Stimulated activated CD4-positive, alpha-beta T cell treated with anti-CD3 and anti-CD28 coated beads, Interleukin-2, amount 100 ng/mL, for 48 hours (primary cell): ENCODE results near the gene TFAP2A.

Source experiments
- DNase-seq, 2 donors: peaks; one replicate each; pipeline ENCODE4 v3.0.0-alpha.2; 2020

The TFAP2A gene

DNA sequence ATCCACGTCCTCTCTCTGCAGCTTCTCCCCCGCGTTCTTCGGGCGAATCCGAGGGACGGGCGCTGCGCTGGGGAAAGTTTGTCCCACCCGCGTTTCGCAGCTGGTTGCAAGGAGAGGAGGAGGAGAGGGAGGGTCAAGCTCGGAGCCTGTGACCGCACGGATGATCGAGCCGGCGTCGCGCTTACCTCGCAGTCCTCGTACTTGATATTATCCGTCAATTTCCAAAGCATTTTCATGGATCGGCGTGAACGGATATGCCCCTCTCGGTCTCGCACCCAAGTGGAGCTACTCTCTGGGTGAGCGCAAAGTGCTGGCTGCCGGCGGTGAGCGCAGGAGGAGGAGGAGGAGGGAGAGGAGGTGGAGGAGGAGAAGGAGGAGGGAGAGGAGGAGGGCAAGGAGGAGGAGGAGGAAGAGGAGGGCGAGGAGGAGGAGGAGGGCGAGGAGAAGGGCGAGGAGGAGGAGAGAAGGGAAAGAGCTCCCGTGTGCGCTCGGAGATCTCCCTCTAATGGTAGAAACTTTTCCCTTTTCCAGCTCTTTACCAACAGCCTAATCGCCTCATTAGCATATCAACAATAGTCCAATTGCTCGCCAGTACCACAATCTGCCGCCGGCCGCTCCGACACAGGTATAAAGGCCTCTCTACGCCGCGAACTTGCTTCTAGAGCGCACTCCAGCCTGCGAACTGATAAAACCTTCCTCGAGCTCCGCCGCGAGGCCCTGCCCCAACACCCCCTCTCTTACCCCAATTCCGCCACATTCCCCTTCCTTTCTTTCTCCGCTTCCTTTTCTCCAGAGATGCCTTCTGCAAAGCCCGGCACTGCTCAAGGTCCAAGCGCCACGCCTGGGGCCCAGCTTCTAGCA is at the start of gene TFAP2A:
TFAP2A (minus strand) TSS at position 319 of the 861 bp plus-strand sequence; CDS start at position 236, 83 bp downstream.
- no peak for DNase-seq

DNA sequence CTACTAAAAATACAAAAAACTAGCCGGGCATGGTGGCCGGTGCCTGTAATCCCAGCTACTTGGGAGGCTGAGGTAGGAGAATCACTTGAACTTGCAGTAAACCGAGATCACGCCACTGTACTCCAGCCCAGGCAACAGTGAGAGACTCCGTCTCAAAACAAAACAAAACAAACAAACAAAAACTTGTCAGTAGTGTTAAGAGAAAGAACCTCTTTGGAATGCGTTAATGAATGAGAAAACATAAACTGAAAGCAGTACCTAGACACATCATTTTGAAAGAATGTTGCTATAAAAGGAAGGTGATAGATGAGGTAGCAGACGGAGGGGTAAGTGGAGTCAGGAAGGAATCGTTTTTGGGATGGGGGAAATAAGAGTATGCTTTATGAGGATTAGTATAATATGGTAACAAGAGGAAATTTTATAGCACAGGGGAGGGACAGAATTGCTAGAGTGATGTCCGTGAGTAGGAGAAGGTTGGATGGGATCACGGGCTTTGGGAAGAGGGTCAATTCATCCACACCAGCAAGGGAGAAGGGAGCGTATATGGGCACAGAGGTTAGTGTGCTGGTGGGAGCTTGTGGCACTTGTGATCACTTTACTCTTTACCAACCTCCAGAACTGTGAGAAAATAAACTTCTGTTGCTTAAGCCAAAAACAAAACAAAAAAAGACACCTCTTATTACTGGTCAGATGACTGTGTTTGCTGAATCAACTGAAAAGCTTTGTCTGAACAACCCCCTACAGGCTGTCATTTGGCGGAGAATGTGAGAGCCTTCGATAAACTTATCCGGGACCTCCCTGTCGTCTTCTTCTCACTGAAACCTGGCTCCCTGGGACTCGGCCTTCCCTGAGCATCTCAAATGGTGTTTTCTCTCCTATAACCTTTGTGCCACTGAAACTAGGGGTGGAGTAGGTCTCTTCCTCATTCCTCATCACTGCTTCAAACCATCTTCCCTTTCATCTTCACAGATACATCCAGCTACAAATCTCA is 48.9 kb upstream of the TFAP2A start:
- DNase-seq = no peak

DNA sequence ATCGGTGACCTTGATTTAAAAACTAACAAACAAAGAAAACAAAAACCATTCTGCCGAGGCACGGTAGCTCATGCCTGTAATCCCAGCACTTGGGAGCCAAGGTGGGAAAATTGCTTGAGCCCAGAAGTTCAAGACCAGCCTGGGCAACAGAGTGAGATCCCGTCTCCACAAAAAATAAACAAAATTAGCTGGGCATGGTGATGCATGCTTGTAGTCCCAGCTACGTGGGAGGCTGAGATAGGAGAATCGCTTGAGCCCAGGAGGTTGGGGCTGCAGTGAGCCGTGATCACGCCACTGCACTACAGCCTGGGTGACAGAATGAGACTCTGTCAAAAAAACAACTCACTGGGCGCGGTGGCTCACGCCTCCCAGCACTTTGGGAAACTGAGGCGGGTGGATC is 48.2 kb upstream of the TFAP2A start:
- no peak for DNase-seq

DNA sequence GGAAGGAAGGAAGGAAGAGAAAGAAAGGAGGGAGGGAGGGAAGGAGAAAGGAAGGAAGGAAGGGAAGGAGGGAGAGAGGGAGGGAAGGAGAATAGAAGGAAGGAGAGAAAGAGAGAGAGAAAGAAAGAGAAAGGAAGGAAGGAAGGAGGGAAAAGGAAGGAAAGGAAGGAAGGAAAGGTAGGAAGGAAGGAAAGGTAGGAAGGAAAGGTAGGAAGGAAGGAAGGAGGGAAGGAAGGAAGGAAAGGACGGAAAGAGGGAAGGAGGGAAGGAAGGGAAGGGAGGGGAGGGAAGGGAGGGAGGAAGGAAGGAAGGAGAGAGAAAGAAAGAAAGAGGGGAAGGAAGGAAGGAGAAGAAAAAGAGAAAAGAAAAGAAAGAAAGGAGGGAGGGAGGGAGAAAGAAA is 47.0 kb upstream of the TFAP2A start:
- DNase-seq = no peak

DNA sequence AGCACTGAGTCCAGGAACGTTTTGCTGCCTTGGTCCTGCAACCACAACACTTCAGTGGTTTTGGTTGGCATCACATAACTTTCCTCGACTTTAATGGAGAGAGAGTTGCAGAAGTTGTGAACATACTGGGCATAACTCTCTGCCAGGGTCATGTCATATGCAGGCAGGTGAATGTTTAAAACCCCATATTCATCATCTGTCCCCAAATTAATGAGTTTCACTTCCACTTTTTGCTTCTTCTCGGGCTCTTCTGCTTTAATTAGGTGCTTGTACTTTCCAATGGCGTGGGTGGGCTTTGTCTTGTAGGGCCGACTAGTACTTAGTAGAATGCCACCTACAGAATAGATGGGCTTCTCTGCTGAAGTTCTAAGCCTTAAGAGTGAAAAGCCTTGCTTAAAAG is 45.2 kb upstream of the TFAP2A start:
- no peak for DNase-seq

DNA sequence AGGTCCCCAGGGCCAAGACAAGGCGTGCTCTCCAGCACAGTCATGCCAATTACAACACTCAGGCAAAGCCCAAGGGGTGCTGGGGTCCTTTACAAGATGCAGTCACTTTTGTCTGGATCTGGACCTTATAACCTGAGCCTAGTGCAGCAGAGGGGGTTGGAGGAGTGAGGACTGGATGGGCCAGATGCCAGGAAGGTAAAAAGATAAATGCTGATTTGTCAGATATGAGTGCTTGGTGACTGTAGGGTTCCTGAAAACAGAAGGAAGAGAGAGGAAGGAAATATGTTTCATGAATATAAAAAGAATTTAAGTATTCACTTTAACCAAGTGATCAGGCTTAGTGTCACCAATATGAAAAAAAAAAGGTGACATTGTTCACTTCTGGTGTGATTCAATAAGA is 43.4 kb upstream of the TFAP2A start:
- DNase-seq = no peak

DNA sequence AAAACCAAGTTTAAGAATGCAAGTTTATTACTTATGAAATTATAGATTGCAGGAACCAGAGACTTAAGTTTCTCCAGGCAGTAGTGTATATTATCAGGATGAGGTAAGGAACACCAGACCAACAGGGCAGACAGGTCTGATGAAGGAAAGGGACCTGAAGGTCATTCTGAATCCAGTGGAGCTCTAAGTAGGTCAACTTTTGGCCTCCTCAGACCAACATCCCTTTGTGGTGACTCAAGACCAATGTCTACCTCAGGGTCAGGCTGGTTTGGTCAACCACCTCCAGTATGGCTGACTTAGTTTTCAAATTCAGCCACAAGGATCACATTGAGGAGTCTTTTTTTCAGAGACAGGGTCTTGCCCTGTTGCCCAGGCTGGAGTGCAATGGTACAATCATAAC is 38.7 kb upstream of the TFAP2A start:
- DNase-seq = no peak

DNA sequence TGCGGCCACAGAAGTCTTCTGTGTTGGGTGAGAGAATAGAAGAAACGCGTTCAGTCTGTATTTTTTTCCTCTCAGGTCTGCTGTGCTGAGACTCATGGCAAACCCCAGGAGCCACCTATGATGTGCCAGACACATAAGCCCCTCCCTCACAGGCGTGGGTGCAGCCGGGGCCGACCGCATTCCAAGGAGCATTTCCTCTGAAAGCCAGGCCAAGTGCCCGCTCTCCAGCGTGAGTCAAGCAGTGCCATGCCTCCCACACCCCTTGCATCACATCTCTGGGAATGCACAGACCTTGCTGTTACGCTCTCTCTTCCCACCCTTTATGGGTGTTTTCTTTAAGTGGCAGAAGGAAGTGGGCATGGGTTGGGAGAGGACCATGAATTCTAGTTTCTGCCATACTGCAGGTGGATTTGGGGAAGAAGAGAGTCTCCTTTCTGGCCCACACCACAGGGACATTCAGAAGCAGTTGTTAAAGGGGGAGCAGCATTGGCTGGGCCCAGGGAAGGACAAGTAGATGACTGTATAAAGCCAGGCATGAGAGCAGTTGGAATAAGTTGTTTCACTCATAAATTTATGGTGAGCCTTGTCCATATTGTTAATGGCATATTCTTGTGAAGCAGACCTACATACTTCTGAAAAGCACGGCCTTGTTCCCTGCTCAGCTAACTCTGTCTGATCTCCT is 37.1 kb upstream of the TFAP2A start:
- no peak for DNase-seq

DNA sequence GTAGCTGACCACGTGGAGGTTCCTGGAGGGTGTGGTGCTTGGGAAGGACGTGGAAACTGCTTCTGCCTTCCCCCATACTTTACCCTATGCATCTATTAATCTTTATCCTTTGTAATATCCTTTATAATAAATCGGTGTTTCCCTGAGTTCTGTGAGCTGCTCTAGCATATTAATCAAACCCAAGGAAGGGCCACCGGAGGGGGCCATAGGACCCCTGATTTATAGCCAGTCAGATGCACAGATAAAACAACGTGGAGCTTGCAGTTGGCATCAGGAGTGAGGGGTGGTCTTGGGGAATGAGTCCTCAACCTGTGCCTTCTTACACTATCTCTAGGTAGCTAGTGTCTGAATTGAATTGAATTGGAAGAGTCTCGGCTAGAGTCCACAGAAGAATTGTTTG is 36.5 kb upstream of the TFAP2A start:
- DNase-seq = no peak

DNA sequence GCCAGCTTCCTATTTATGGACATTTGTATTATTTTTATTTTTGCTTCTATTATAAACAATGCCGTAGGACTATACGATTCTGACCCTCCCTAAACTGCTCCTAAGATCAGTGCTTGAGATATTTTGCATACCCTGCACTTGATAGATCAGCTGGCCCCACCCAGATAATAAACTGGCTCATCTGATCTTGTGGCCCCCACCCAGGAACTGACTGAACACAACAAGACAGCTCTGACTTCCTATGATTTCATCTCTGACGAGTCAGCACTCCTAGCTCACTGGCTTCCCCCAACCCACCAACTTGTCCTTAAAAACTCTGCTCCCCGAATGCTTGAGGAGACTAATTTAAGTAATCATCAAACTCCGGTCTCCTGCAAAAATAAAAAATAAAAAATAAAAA is 34.9 kb upstream of the TFAP2A start:
- DNase-seq = no peak

DNA sequence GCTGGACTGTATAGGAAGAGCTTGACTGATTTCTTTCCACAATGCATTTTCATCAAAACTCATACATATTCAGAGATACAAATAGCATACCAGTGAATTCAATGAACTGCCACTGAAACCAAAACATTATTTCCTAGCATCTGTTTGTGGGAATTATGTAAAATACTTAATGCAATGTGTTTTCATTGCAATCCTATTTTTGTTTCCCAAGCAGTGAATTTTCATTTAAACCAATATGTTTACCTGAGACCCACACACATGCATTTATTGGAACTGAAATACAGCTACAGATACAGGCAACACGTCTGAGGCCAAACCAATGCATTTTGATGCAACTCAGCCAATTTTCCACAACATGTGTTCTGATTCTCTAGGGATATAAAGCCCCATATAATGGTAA is 33.2 kb upstream of the TFAP2A start:
- DNase-seq = no peak

DNA sequence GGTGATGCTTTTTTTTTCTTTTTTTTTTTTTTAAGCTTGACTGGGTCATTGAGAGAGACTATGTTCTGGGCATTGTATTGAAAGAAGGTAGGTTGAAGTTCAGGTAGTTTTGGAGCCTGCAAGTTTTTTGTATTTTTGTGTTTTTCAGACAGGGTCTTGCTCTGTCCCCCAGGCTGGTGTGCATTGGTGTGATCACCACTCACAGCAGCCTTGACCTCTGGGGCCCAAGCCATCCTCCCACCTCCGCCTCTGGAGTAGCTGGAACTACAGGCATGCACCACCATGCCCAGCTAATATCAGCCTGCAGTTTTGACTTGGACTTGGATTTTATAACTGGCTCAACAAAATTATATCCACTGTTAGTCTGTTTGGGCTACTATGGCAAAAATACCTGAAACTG is 31.7 kb upstream of the TFAP2A start:
- DNase-seq = no peak

DNA sequence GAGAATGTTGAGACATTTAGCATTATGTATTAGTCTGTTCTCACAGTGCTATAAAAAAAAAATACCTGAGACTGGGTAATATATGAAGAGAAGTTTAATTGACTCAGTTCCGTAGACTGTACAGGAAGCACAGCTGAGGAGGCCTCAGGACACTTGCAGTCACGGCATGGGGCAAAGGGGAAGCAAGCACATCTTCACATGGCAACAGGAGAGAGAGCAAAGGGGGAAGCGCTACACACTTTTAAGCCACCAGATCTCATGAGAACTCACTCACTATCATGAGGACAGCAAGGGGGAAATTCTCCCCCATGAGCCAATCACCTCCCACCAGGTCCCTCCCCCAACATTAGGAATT is 26.8 kb upstream of the TFAP2A start:
- DNase-seq = no peak

DNA sequence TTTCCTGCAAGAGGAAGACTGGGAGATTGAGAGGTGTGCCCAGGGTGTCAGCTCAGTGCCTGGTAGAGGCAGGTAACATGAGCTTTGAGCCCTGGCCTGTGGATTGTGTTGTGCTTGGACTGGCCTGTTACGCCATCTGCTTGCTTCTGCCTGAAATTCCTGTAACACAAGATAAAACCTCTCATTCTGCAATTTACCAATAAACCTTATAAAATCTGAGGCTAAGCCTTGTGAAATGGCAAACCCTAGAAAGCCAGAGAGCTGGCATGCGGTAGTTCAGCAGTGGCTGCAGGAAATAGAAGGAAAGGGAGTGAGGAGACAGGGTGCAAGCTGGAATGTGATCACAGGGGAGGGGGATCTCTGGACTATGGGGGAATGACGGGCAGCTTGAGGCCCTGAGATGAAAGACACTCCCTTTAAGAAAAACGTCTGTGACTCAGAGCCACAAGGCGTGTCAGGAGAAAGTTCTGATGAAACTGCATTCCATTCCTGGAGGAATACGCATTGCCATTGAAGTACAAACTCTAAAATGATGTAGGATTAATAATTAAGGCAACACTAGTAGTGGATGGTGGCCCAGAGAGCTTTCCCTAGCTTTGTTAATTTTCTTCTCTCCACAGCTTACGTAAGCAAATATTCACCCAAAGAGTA is 26.3 kb upstream of the TFAP2A start:
- no peak for DNase-seq

DNA sequence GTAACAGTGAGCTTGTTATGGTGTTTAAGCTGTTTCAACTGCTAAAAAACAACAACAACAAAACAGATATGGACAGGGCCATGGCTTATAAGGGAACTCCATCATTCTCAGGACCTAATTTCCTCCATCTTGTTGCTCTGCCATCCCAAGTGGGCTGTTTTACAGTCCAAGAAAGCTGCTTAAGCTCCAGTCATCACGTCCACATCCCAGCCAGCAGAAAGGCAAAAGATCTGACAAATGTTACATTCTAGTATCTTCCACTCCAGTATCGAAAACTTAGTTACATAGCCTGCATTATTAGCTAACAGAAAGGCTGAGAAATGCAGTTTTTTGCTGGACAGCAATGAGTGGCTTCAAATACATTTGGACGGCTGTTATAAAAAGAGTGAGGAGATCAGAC is 23.0 kb upstream of the TFAP2A start:
- no peak for DNase-seq

DNA sequence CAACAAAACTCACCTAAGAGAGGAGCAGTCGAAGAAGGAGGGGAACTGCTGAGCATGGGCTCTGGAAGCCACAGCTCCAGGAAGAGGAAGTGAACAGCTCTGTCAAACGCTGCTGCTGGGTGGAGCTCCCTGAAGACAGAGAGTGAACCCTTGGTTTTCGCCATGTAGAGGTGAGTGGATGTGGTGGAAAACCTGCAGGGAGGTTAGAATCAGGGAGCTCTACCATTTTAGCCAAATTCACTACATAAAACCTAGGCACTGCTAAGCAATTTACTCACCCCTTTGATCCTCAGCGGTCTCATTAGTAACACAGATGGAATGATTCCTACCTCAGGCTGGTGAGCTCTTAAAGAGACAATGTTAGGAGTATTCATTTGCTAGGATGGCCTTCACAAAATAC is 19.4 kb upstream of the TFAP2A start:
- DNase-seq = no peak

DNA sequence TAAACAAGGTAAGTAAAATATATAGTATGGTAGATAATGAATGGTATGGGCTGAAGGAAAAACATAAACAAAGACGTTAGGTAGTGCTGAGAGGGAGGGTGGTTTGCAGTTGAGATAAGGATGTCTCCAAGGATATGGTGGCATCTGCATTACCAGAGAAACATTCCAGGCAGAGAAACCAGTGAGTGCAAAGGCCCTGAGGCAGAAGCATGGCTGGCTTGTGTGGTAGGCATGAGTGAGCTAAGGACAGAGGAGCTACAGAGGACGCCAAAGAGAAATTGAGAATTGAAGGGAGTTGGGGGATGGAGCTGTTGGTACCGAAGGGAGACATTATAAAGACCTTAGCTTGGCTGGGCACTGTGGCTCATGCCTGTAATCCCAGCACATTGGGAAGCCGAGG is 18.4 kb upstream of the TFAP2A start:
- DNase-seq = no peak

DNA sequence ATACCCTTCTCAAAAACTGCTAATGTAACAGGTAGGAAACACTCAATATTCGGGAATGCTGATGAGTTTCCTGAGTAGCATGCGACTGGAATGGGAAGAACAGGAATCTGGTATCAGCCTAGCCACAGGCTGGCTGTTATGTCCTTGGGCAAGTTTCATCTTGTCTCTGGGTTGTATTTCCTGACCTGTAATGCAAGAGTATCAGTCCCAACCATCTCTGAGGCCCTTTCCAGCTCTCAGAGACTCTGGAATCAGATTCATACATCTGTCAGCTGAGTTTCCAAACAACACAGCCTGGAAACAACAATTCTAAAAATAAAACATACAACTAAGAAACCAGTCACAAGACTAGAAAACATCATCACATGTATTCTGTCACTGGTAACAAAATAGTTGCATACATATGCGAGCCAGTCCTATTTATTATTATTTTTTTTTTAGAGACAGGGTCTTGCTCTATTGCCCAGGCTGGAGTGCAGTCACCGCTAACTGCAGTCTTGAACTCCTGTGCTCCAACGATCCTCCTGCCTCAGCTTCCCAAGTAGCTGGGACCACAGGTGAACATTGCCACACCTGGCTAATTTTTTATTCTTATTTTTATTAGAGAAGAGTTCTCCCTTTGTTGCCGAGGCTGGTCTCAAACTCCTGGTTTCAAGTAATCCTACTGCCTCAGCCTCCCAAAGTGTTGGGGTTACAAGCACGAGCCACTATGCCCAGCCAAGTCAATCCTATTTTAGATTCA is 16.7 kb upstream of the TFAP2A start:
- DNase-seq = no peak

DNA sequence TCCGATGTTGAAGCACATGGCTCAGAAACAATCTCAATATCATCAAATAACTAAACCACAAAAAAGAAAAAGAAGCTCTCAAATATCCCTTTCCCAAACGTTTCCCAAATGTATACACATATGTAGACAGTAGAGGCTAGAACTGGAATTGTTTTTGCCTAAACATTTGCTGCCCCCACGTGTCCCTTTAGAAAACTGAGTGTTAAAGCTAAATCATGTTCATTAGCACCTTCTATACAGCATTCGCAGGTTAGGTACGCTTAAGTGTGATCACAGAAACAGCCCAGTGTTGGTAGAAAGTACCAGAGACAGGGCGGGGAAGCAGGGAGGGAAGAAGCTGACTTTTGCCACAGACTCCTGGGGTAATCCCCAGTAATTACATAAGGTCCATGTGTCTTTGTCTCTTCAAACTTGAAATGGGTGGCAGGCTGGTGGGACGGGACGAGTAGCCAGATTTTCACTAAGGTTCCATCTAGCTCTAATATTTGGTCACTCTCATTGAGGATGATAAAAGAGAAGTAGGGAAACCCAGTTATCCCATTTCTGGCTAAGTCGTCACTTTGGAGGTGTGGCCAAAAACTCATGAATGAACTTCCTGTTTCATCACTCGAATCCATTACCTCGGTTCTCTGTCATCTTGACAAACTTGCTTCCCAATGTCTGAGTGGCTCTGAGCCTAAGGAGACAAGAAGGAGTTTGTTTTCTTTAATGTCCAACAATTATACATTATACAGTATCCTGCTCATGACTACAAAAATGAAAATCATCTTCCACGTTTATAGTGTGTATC is 15.0 kb upstream of the TFAP2A start:
- DNase-seq = no peak

DNA sequence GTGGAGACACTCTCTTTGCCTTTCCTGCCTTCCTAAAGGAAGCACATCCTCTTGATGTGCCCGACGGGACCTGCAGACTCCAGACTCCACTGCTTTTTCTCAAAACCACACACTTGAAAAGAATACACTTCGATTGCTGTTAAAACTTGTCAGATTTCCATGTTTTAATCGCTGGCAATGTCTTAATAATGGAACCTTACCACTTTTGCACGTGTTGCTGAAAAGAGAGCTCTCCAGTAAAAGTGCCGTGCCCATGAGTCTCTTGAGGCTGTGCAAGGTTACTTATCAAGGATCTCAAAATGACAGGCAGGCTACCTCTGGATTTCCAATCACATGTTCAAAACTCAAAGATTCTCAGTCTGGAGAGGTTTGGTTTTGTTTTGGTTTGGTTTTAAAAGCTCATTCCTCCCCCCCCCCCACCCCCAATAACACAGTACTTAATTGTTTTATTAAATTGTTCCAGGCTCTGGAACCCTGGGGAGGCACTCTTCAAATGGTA is 12.0 kb upstream of the TFAP2A start:
- no peak for DNase-seq
